ENCODE results near the gene JAM3.
"Not testable (repeated sequence)": the region's sequence is repeated elsewhere in the genome, so short reads cannot be mapped to it uniquely, and the experiment has no call there.

JAM3 gene

DNA sequence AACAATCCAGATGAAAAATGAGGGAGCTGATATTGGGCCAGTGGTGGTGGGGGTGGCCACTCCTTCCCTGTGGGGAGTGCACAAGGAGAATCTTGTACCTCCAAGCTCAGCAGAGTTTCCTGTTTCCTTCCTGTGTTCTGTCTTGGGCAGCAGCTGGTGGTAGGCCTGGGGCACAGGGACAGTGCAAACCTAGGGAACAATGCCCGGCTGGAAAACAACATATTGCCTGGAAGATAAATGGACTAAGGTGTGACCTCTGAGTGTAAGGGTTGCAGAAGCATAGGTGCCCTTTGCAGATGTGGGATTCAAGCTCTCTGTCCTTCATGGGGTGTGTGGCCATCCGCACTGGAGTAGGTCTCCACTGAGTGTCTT, 5.8 kb upstream of the JAM3 start:
- DNase-seq, result no peak

GRCh38 chr11:134063991-134064747, 4.7 kb upstream of the JAM3 start:
- DNase-seq, result no peak

- no peak for DNase-seq
These were observed 3.5 kb upstream of the JAM3 start for GRCh38 chr11:134065381-134065780.

DNA sequence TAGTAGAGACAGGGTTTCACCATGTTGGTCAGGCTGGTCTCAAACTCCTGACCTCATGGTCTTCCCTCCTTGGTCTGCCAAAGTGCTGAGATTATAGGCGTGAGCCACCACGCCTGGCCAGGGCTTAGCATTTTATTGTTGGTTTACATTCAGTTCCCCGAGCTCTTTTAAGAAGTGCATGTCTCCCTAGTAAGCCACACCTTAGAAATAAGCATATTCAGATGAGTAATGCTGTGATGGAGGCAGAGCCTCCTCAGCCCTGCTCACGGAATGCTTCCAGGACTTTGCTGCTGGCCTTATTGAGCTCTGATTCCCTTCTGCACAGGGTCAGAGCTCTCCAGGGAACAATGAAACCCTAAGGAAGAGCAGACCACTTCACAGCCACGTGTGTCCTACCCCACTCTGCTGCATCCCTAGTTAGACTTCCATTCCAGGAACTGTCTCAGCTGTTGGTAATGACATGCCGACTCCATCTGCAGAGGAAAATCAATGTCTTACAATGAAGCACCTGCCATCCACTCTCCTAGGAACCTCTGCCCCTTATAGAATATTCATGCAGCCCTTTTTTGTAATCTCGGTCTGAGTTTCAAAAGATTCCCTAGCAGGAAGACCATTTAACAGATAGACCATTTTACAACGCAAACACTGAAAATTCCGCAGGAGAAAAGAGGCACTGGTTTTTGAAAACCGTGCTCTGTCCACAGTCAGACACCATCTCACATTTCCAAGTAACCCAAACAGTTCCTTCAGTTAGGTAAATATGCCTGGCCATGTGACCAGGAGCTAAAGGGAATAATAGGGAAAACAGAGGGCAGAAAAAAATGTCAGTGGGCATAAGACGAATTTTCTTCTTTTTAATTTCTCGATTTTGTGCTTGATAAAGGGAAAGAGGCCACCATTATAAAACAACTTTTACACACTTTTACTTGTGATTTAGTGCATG, 1.7 kb upstream of the JAM3 start:
- DNase-seq, result no peak

GRCh38 chr11:134069426-134070341, 812 bp downstream of the JAM3 start:
- DNase-seq, result no peak

- no peak for DNase-seq
These were observed 1.5 kb downstream of the JAM3 start for GRCh38 chr11:134070342-134070845.

GRCh38 chr11:134071306-134071705, 2.4 kb downstream of the JAM3 start:
- DNase-seq, result no peak

DNA sequence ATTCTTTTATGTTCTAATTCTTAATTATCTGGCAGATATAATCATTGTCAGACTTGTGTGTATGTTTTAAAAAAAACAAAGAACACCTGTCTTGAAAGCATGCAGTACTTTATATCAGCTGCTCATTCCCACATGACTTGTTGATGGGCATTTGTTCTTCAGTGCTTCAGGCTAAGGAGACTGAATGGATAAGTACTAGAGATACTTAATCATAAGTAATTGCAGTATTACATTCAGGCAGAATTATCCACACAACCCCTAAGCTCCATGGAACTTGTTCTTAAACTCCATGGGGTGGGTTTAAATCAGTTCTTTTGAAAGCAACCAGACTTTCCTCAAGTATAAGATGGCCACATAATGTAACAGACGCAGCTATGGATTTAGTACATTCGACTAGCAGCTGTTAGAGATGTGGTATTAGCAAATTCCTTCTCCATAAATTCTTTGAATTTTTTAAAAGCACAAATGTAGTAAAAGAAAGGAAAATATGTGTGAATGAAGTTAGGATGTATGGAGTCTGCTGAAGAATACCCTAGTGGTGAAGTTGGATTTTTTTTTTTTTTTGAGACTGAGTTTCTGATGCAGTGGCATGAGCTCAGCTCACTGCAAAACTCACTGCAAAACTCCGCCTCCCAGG, 3.0 kb downstream of the JAM3 start:
- no peak for DNase-seq

DNA sequence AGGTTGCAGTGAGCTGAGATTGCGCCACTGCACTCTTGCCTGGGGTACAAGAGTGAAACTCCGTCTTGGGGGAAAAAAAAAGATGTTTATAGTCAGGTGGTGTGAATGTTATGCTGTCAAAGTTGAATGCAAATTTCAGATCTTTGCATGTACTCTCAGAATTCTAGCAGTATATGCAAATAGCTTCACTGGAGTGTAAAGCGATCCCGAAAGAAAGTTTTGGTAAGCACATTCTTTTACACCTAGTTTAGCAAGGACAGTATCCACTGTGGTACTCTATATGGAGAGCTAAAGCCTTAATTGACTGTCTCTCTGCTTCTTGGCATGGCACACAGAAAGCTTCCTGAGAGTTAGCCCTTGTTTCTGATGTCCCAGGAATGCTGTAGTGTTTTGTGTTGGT, 4.0 kb downstream of the JAM3 start:
- no peak for DNase-seq

- DNase-seq, result no peak
These were observed 5.5 kb downstream of the JAM3 start for GRCh38 chr11:134074346-134074745.

DNA sequence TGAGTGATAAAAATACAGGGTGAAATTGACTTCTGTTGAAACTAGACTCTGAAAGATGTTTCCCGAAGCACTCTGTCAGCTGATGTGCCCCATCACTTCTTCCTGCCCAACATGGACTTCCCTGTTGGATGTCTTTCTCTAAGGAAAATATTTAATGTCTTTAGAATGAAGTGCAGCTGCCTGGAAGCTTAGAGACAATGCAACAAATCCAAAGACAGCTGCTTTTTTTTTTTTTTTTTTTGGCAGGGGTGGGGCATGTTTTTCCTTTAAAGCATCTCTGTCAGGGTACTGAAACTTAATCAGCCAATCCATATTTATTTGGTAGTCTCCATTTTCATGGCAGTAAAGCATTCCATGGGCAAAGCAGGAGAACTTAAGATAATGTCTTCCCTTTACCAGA, 5.9 kb downstream of the JAM3 start:
- DNase-seq, result no peak

DNA sequence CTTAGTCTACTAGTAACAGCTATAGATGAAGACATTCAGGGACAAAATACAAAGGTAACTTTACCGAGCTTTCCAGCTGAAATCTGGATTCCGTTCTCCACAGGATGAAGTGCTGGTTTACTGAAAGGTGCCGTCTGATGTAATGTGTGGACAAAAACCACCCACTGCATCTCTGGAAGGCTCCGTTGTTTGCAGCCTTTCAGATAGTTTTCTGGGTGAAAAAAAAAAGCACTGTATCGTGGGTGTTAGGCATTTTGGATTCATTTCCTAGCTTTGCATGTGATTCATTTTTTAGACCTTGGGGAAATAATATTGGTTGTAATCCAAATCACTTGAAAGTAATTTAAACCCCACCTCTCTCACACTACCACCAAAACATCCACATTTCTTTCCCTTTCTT, 10.4 kb downstream of the JAM3 start:
- no peak for DNase-seq

DNA sequence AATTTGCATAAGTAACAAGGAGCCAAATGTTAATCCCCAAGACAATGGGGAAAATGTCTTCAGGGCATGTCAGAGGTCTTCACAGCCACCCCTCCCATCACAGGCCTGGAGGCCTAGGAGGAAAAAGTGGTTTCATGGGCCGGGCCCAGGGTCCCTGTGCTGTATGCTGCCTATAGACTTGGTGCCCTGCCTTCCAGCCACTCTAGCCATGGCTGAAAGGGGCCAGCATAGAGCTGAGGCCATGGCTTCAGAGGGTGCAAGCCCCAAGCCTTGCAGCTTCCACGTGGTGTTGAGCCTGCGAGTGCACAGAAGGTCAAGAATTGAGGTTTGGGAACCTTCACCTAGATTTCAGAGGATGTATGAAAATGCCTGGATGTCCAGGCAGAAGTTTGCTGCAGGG, 12.4 kb downstream of the JAM3 start:
- not testable (repeated sequence) for DNase-seq

DNA sequence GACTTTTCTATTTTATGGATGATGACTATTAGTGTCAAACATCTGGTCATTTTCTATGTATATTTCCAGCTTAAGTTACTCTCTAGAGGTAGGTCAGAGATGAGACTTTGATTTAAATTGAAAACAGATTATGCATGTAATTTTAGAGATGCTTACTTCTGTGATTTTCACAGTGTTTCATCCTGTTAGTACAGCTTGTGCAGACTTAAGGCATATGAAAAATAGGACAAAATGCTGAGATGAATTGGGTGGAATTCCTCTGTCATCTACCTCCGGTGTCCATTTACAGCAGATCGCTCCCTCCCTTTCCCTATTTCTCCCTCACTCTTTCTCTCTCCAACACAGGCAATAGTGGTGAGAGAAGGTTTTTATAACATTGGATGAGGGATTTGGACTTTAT, 14.1 kb downstream of the JAM3 start:
- no peak for DNase-seq

GRCh38 chr11:134086376-134086775, 17.5 kb downstream of the JAM3 start:
- DNase-seq, result no peak

- DNase-seq, result not testable (repeated sequence)
These were observed 23.1 kb downstream of the JAM3 start for GRCh38 chr11:134092006-134092405.

DNA sequence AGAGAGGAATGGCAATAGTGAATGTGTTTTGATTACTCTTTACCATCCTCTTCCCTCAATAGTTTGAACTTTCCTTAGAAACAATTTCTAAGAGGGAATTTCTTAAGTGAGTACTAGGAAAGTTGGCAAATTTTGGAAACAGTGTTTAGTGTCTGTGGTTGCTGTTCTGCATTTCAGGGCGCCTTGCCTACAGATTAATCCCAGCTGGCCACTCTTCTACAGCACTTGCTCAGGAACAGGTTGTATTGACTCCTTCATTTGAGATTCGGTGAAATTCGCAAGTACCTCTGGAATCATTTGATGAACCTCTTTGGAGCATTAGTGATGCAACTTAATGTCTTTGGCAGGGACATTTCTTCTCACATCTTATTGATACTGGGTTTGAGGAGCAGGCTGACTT, 28.3 kb downstream of the JAM3 start:
- DNase-seq, result no peak

DNA sequence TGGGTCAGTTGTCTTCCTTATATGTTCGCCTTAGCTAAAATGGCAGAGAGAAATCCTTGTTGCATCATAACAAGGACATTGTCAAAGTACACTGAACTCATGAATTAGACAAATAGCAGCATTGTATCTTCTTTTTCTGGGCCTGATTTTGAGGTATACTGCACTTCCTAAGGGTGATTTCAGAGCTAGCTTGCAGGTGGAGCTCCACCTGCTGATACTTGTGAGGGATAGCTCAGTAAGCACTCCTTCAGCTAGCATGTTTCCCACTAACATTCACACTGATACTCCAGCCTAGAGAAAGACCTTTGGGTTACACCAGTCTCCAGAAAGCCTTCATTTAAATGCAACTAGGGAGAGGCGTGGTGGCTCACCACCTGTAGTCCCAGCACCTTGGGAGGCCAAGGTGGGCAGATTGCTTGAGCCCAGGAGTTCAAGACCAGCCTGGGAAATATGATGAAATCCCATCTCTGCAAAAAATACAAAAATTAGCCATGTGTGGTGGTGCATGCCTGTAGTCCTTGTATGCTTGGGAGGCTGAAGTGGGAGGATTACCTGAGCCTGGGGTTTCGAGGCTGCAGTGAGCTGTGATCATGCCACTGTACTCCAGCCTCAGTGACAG, 29.8 kb downstream of the JAM3 start:
- no peak for DNase-seq

DNA sequence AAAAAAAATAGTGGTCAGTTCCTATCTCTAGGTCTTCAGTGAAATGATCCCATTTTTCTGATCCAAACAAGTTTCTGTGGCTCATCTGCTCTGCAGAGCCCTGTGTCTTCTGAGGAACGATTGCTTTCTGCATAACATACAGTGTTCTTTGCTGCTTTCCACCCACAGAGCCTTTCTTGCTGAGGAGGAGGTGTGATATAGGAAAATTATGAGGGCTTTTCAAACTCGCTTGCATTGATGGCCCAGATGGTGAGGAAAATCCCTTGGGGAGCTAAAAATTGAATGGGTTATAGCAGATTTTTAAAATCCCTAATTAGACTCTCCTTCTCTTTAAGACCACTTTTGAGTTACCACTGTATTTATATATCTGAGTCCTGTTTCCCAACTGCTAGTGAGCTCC, 31.3 kb downstream of the JAM3 start:
- DNase-seq, result no peak

- DNase-seq, result no peak
These were observed 32.4 kb downstream of the JAM3 start for GRCh38 chr11:134101282-134101681.

DNA sequence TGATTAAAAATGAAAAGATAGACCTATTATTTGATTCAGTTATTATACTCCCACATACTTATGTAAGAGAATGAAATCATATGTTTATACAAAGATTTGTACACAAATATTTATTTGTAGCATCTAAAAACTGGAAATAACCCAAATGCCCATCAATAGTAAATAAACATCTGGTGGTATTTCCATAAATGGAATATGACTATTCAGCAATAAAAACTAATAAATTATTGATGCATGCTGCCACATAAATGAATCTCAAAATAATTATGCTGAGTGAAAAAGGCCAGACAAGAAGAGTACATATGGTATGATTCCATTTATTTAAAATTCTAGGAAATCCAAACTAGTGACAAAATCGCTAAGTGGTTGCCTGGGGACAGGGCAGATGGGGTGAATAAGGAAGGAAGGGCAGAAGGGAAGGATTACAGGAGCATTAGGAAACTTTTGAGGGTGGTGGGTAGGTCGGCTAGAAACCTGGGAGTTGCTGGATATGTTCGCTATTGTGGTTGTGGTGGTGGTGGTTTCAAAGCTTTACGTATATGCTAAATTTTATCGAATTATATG, 41.5 kb downstream of the JAM3 start:
- no peak for DNase-seq

All from inflammatory macrophage (primary cell).